ENCODE data around the gene RNF182. TPM values are rescaled to one million over a fixed set of nuclear protein-coding genes. Genes with fewer than 3 reads are reported as not detected.

The RNF182 gene
- total and polyA plus RNA-seq, 2 donors (not counting 3 experiments of a cell fraction or from before 2014, with no cell fraction given) = 0.43 to 0.93 TPM

DNA sequence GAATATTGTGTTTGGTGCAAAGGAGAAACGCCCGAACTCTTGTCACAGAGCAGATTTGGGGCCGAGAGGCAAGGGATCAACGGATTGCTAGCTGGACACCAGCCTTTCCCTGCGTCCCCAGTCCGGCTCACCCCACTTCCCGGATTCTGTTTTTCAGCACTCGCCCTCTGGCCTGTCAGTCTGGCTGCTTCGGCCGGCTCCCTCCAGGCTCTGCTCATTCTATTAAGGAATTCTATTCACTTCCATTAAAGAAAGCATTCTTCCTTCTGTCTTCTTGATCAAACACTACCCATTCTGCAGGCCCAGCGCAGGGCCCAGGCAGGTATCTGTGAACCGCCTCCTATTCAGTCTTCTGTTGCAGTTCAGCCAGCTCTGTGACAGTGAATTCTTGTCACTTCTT lies 91.7 kb downstream of the RNF182 start:
- Histone ChIP-seq H3K4me3 (replicated peaks in 1 of 3; ENCODE audit: insufficient read depth in 1 of 3, low read depth in 1 of 3, low read length in 3 of 3) (no peak overlapping the region), H3K9ac (replicated peaks; ENCODE audit: extremely low read depth, insufficient read depth, low read length) (no peak overlapping the region), H3K9me1 (replicated peaks; ENCODE audit: control insufficient read depth, extremely low read depth, insufficient read depth, low read length) (no peaks in the 10 kb centered on the region), H3K4me2 (ENCODE audit: insufficient read depth, low read length) (no peak overlapping the region), H3K4me1 (ENCODE audit: control insufficient read depth, extremely low read depth, insufficient read depth, low read length) (no peaks in the 10 kb centered on the region), H3K9me3 (replicated peaks; ENCODE audit: control insufficient read depth, insufficient read depth, low read length) (no peaks in the 10 kb centered on the region), H2AFZ (ENCODE audit: low read depth, low read length) (no peak overlapping the region), H3K27me3 (ENCODE audit: control insufficient read depth in 2 of 2, insufficient read depth in 2 of 2, low read length in 2 of 2) (no peaks in the 10 kb centered on the region), H3K27ac (ENCODE audit: insufficient read depth, low read depth, low read length) (no peak overlapping the region), H4K20me1 (replicated peaks; ENCODE audit: control insufficient read depth, extremely low read depth, insufficient read depth, low read length) (no peaks in the 10 kb centered on the region), H3K36me3 (ENCODE audit: control insufficient read depth in 2 of 2, extremely low read depth in 1 of 2, insufficient read depth in 2 of 2, low read length in 2 of 2) (no peaks in the 10 kb centered on the region), H3K79me2 (ENCODE audit: control insufficient read depth, insufficient read depth, low read length) (no peaks in the 10 kb centered on the region)
- BruUV-seq (replicated peaks) = no TSS peak
- dilution Hi-C loops (cut with MboI; ENCODE audit: extremely low pct_ligation_motif_present, low sequenced_read_pairs) (no loop called here), intact Hi-C loops (cut with micrococcal nuclease) (no loop called here)
- ChIA-PET POLR2A (no interaction called here), CTCF (interaction anchor here (0.7 to 1.1 kb wide), 2 partner anchors 30 to 51 kb away, joined by 3 to 5 read pairs; no protein-coding TSS in a partner anchor)
- TF ChIP-seq EZH2 (IDR thresholded peaks at IDR 0.05; ENCODE audit: borderline replicate concordance, low read depth, low read length, severe bottlenecking) = no peak
- no peak for DNase-seq (ENCODE audit: low read depth, low spot score)
- no peak for FAIRE-seq

DNA sequence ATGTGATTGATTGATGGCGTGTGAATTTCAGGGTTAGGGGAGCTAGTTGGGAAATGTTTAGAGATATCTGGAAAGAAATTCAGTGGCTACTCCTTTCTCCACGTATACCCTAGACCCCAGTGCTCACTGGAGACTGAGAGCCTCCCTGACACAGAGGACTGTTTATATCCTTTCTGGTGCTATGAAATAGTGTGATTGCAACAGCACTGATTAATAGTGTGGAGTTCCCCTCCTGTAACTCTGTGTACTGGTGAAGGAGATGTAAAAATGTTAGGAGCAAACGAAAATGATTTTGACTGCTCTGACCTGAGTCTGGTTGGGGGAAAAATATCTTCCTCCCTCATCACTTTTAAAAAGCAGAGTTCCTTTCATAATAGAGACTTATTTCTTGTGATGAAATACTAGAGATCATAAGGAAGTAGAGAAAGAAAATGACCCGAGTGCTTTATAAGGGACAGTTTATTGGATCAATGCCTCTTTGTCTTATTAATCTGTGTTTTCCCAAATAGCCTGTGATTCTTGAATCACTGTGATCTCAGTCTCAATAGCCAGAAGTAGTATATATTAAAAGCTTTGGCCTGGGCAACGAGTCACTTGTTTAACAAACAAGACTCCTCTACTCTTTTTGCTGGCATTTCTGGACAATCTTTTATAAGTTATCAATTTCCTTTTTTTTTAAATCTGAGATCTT lies 92.3 kb downstream of the RNF182 start:
- dilution Hi-C loops (cut with MboI; ENCODE audit: extremely low pct_ligation_motif_present, low sequenced_read_pairs) = no loop called here
- FAIRE-seq = no peak

More for the DNA sequence above, 92.3 kb downstream of the RNF182 start:
- H3K27ac ChIP-seq (ENCODE audit: insufficient read depth, low read depth, low read length) = no peak overlapping the region
- POLR2A ChIA-PET = no interaction called here
- H3K36me3 ChIP-seq (ENCODE audit: control insufficient read depth in 2 of 2, extremely low read depth in 1 of 2, insufficient read depth in 2 of 2, low read length in 2 of 2) = no peaks in the 10 kb centered on the region
- CTCF ChIA-PET = interaction anchor here (1.1 kb wide), 1 partner anchor 29 kb away, joined by 5 read pairs; no protein-coding TSS in a partner anchor
- BruUV-seq (replicated peaks) = no TSS peak
- H3K9me3 ChIP-seq (replicated peaks; ENCODE audit: control insufficient read depth, insufficient read depth, low read length) = no peaks in the 10 kb centered on the region
- H3K79me2 ChIP-seq (ENCODE audit: control insufficient read depth, insufficient read depth, low read length) = no peaks in the 10 kb centered on the region
- no peak overlapping the region for H2AFZ ChIP-seq (ENCODE audit: low read depth, low read length)
- H3K27me3 ChIP-seq (ENCODE audit: control insufficient read depth in 2 of 2, insufficient read depth in 2 of 2, low read length in 2 of 2) = no peaks in the 10 kb centered on the region
- no peaks in the 10 kb centered on the region for H3K4me1 ChIP-seq (ENCODE audit: control insufficient read depth, extremely low read depth, insufficient read depth, low read length)
- TF ChIP-seq POLR2A (IDR thresholded peaks at IDR 0.05; ENCODE audit: low read depth, low read length) (no peak), POLR2AphosphoS5 (IDR thresholded peaks at IDR 0.05; ENCODE audit: insufficient read depth, low read depth, low read length) (no peak), GATA2 (IDR thresholded peaks at IDR 0.05; ENCODE audit: insufficient read depth, insufficient read length, low read depth, low read length) (no peak), JUN (IDR thresholded peaks at IDR 0.05; ENCODE audit: borderline replicate concordance, insufficient read depth, insufficient read length, low read depth) (no peak), FOS (IDR thresholded peaks at IDR 0.05; ENCODE audit: borderline replicate concordance, insufficient read depth, low read length) (no peak), MYC (IDR thresholded peaks at IDR 0.05; ENCODE audit: low read depth, low read length) (no peak), EZH2 (IDR thresholded peaks at IDR 0.05; ENCODE audit: borderline replicate concordance, low read depth, low read length, severe bottlenecking) (no peak)
- TF ChIP-seq, protein P1, sequence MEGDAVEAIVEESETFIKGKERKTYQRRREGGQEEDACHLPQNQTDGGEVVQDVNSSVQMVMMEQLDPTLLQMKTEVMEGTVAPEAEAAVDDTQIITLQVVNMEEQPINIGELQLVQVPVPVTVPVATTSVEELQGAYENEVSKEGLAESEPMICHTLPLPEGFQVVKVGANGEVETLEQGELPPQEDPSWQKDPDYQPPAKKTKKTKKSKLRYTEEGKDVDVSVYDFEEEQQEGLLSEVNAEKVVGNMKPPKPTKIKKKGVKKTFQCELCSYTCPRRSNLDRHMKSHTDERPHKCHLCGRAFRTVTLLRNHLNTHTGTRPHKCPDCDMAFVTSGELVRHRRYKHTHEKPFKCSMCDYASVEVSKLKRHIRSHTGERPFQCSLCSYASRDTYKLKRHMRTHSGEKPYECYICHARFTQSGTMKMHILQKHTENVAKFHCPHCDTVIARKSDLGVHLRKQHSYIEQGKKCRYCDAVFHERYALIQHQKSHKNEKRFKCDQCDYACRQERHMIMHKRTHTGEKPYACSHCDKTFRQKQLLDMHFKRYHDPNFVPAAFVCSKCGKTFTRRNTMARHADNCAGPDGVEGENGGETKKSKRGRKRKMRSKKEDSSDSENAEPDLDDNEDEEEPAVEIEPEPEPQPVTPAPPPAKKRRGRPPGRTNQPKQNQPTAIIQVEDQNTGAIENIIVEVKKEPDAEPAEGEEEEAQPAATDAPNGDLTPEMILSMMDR (IDR thresholded peaks at IDR 0.05; ENCODE audit: extremely low read depth in 1 of 2, insufficient read depth in 1 of 2, low read depth in 1 of 2, low read length in 2 of 2) = no peak
- TF ChIP-seq, protein P2, sequence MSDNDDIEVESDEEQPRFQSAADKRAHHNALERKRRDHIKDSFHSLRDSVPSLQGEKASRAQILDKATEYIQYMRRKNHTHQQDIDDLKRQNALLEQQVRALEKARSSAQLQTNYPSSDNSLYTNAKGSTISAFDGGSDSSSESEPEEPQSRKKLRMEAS (IDR thresholded peaks at IDR 0.05; ENCODE audit: insufficient read depth, insufficient read length) = no peak
- no peak overlapping the region for H3K4me3 ChIP-seq (replicated peaks in 1 of 3; ENCODE audit: insufficient read depth in 1 of 3, low read depth in 1 of 3, low read length in 3 of 3)
- H3K9me1 ChIP-seq (replicated peaks; ENCODE audit: control insufficient read depth, extremely low read depth, insufficient read depth, low read length) = no peaks in the 10 kb centered on the region
- H3K9ac ChIP-seq (replicated peaks; ENCODE audit: extremely low read depth, insufficient read depth, low read length) = no peak overlapping the region
- H4K20me1 ChIP-seq (replicated peaks; ENCODE audit: control insufficient read depth, extremely low read depth, insufficient read depth, low read length) = no peaks in the 10 kb centered on the region
- intact Hi-C loops (cut with micrococcal nuclease) = no loop called here
- DNase-seq (ENCODE audit: low read depth, low spot score) = no peak
- no peak overlapping the region for H3K4me2 ChIP-seq (ENCODE audit: insufficient read depth, low read length)

All from endothelial cell of umbilical vein (primary cell).